Esophagus (tissue), 2 donors: ENCODE measurements around the gene DYRK1B. TPM values are rescaled to one million over a fixed set of nuclear protein-coding genes. Genes with fewer than 3 reads are reported as not detected.

Experiments
- H3K27ac ChIP-seq, 2 donors: one replicate each; pipeline ENCODE4 v1.5.1; 2013; ENCODE audit warnings: low read depth in 2 of 2, mild to moderate bottlenecking in 2 of 2, inconsistent platforms in 1 of 2, low read length in 1 of 2, moderate library complexity in 1 of 2
- H3K27me3 ChIP-seq, 2 donors: one replicate each; pipeline ENCODE4 v1.6.1; 2013; ENCODE audit warnings: low read length in 2 of 2, control low read depth in 1 of 2, mild to moderate bottlenecking in 1 of 2; ENCODE audit not compliant: insufficient read depth in 2 of 2, control insufficient read depth in 1 of 2
- H3K36me3 ChIP-seq, 2 donors: one replicate each; pipeline ENCODE4 v1.6.1; 2013; ENCODE audit warnings: low read length in 1 of 2; ENCODE audit not compliant: control insufficient read depth in 2 of 2, insufficient read depth in 2 of 2
- H3K4me1 ChIP-seq, 2 donors: one replicate each; pipeline ENCODE4 v1.6.1; 2013; ENCODE audit warnings: low read length in 1 of 2; ENCODE audit not compliant: control insufficient read depth in 2 of 2, insufficient read depth in 2 of 2
- H3K4me3 ChIP-seq, 2 donors: one replicate each; pipeline ENCODE4 v1.5.1; 2013; ENCODE audit warnings: low read length in 2 of 2, mild to moderate bottlenecking in 2 of 2, low read depth in 1 of 2, moderate library complexity in 1 of 2
- H3K9me3 ChIP-seq, 2 donors: one replicate each; pipeline ENCODE4 v1.6.1; 2013; ENCODE audit warnings: mild to moderate bottlenecking in 2 of 2, low read depth in 1 of 2, low read length in 1 of 2, moderate library complexity in 1 of 2; ENCODE audit not compliant: control insufficient read depth in 2 of 2, insufficient read depth in 1 of 2
- WGBS, 2 donors: extraction: QIAGEN DNeasy Blood & Tissue Kit; methylation state at CpG; one replicate each; pipeline ENCODE4 v1.1.7; 2013; 5-methylcytosine and 5-hydroxymethylcytosine counted together
- polyA plus RNA-seq, 2 donors: library from polyadenylated mRNA; stranded (reverse); fragments of 200-250 nt; gene quantifications; one replicate each; pipeline ENCODE4 v1.2.3, GENCODE V29; 2013
- donor health status: healthy with polysubstance abuse.
- donor health status: Bipolar disorder and iron deficiency.

The DYRK1B gene
- polyA plus RNA-seq, 2 donors: 6.8 to 13.0 TPM

DNA sequence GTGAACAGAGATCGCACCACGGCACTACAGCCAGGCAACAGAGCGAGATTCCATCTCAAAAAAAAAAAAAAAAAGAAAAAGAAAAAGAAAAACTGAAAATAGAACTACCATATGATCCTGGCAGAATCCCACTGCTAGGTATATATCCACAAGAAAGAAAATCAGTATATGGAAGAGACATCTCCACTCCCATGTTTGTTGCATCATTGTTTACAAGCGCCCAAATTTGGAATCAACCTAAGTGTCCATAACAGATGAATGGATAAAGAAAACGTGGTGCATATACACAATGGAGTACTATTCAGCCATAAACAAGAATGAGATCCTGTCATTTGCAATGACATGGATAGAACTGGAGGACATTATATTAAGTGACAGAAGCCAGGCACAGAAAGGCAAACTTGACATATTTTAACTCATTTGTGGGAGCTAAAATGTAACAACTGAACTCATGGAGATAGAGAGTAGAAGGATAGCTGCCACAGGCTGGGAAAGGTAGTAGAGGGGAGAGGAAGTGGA lies 26.1 kb downstream of the DYRK1B start:
- H3K27ac ChIP-seq: no peak overlapping the region
- 70 to 78% methylated on average over 5 of the region's 5 CpGs for WGBS, 2 donors
- no peaks in the 10 kb centered on the region for H3K36me3 ChIP-seq
- no peaks in the 10 kb centered on the region for H3K4me1 ChIP-seq
- H3K9me3 ChIP-seq: peaks cover 0 to 2% of the 10 kb centered on the region in 2 donors
- no peaks in the 10 kb centered on the region for H3K27me3 ChIP-seq
- H3K4me3 ChIP-seq: no peak overlapping the region

DNA sequence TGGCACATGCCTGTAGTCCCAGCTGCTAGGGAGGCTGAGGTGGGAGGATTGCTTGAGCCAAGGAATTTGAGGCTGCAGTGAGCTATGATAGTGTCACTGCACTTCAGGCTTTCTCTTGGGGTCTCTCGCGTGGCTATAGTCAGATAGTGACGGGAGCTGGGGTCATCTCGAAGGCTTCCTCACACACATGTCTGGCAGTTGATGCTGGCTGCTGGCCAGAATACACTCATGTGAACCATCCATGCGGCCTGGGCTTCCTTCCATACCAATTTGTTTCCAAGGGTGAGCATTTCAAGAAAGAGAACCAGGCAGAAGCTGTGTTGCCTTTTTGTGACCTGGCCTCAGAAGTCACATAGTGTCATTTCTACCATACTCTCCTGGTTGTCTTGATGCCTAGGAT lies 28.9 kb downstream of the DYRK1B start:
- H3K4me1 ChIP-seq: no peaks in the 10 kb centered on the region
- WGBS, 2 donors: 50 to 56% methylated on average over 5 of the region's 5 CpGs

DNA sequence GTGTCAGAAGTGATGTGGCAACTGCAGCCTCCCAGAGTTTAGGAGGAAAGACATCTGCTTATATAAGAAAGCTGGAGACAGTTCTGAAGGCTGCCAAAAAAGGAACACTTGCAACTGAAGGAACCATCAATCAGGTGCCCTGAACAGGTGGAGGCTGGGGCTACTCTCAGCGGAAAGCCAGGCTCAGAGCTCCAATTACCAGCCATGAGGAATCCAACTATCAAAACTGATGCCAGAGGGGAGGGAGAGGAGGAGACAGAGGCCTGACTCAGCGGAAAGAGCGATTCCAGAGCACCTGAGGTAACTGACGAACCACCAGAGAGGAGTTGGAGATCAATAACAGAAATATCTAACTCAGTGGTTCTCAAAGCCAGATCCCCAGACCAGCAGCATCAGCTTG lies 31.0 kb downstream of the DYRK1B start:
- Histone ChIP-seq H3K27ac (no peak overlapping the region), H3K27me3 (no peaks in the 10 kb centered on the region), H3K4me1 (no peaks in the 10 kb centered on the region), H3K9me3 (no peaks in the 10 kb centered on the region), H3K4me3 (no peak overlapping the region), H3K36me3 (no peaks in the 10 kb centered on the region)
- WGBS, 2 donors: 25 to 27% methylated on average over 4 of the region's 4 CpGs

More for the DNA sequence above, 28.9 kb downstream of the DYRK1B start:
- H3K9me3 ChIP-seq: peaks cover 0 to 2% of the 10 kb centered on the region in 2 donors
- H3K27ac ChIP-seq: no peak overlapping the region
- no peaks in the 10 kb centered on the region for H3K36me3 ChIP-seq
- no peak overlapping the region for H3K4me3 ChIP-seq
- no peaks in the 10 kb centered on the region for H3K27me3 ChIP-seq

DNA sequence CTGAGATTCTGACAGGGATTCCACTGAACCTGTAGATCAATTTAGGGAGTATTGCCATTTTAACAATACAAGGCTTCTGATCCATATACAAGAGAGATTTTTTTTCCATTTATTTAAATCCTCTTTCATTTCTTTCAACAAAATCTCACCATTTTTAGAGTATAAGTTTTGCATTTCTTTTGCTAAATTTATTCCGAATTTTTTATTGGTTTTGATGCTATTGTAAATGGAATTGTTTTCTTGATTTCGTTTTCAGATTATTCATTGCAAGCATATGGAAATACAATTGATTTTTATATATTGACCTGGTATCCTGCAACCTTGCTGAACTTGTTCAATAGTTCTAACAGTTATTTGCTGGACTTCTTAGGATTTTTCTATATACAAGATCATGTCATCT lies 36.9 kb downstream of the DYRK1B start:
- Histone ChIP-seq H3K4me1 (no peaks in the 10 kb centered on the region), H3K4me3 (no peak overlapping the region), H3K9me3 (no peaks in the 10 kb centered on the region), H3K36me3 (no peaks in the 10 kb centered on the region), H3K27me3 (no peaks in the 10 kb centered on the region), H3K27ac (no peak overlapping the region)
- 66% methylated on average over 2 of the region's 2 CpGs for WGBS, 2 donors

DNA sequence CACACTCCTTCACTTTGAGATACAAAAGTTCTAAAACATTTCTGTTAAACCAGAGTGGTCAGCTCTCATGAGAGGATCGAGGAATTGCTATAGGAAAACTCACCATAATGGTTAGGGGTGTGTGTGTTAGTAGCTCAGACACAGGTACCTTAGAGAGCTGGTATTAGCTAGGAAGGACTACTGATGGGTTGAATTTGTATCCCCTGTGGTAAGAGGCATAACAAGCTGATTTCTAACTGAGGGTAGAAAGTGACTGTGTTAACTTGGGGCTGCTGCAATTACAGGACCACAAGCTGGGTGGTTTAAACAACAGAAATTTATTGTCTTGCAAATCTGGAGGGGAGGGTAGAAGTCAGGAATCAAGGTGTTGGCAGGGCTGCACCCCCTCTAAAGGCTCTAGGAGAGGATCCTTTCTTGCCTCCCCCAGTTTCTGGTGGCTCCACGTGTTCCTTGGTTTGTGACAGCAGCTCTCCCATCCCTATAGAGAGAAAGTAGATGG lies 37.9 kb downstream of the DYRK1B start:
- no peak overlapping the region for H3K4me3 ChIP-seq
- no peaks in the 10 kb centered on the region for H3K9me3 ChIP-seq
- no peaks in the 10 kb centered on the region for H3K4me1 ChIP-seq
- no peak overlapping the region for H3K27ac ChIP-seq
- no peaks in the 10 kb centered on the region for H3K27me3 ChIP-seq
- WGBS, 2 donors: 26 to 30% methylated on average over 2 of the region's 2 CpGs
- no peaks in the 10 kb centered on the region for H3K36me3 ChIP-seq

DNA sequence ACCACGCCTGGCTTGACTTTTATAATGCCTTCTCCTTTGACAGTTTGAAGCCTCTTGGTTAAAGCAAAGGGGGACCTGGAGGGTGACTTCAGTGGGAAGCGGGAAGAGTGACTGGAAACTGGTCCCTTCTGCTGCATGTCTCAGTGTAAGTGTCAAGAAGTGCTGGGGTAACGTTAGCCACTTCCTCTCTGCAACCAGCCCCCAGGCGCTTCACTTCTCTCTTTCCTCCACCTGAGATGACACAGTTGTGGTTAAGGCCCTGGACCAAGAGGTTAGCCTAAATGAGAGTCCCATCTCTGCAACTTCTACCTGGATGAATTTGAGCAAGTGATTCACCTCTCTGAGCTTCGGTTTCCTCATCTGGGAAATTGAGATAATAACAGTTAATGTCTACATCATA lies 39.0 kb downstream of the DYRK1B start:
- H3K9me3 ChIP-seq: no peaks in the 10 kb centered on the region
- 56 to 65% methylated on average over 5 of the region's 5 CpGs for WGBS, 2 donors
- no peaks in the 10 kb centered on the region for H3K36me3 ChIP-seq
- no peak overlapping the region for H3K27ac ChIP-seq
- no peaks in the 10 kb centered on the region for H3K4me1 ChIP-seq
- H3K4me3 ChIP-seq: no peak overlapping the region
- no peaks in the 10 kb centered on the region for H3K27me3 ChIP-seq

DNA sequence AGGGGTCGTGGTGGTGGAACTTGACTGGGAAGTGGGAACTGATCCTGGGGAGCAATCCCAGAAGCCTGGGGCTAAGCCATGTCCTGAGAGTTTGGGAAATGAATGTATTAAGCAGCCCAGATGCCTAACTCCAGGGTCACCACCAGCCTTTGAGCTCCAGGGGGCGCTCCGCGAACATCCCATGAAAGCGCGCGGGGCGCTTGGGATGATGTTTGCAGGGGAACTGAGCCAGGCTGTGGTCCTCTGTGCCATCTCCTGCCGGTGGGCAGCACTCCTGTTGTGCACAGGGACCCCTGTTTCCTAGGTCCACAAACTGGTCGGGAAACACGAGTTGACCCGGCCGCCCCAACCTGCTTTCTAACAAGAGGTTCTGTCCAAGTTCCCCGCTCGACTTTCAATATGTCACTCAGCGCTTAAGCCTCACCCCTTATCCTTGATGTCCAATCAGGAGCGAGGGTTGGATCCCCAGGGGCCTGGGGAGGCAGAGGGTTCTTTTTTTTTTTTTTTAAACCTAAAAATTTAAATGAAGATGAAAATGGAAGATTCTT lies 40.9 kb downstream of the DYRK1B start:
- no peaks in the 10 kb centered on the region for H3K27me3 ChIP-seq
- WGBS, 2 donors: 0 to 1% methylated on average over 17 of the region's 17 CpGs
- peak overlapping the region; percentile 33 to 47 for H3K4me3 ChIP-seq
- H3K27ac ChIP-seq: no peak overlapping the region
- H3K36me3 ChIP-seq: no peaks in the 10 kb centered on the region
- no peaks in the 10 kb centered on the region for H3K9me3 ChIP-seq
- H3K4me1 ChIP-seq: no peaks in the 10 kb centered on the region

DNA sequence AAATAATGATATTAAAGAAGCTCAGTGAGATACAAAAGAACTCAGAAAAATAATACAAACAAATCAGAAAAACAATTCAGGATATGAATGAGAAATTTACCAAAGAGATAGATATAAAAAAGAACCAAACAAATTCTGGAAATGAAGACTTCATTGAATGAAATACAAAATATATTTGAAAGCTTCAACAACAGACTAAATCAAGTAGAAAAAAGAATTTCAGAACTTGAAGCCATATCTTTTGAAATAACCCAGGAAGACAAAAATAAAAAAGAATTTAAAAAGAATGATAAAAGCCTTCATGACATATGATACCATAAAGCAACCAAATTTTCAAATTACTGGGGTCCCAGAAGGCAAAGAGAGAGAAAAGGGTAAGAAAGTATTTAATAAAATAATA lies 45.7 kb downstream of the DYRK1B start:
- Histone ChIP-seq H3K27ac (no peak overlapping the region), H3K36me3 (peaks cover 0 to 4% of the 10 kb centered on the region in 2 donors), H3K4me1 (no peaks in the 10 kb centered on the region), H3K27me3 (no peaks in the 10 kb centered on the region), H3K4me3 (no peak overlapping the region), H3K9me3 (peaks cover 5 to 6% of the 10 kb centered on the region in 2 donors)

DNA sequence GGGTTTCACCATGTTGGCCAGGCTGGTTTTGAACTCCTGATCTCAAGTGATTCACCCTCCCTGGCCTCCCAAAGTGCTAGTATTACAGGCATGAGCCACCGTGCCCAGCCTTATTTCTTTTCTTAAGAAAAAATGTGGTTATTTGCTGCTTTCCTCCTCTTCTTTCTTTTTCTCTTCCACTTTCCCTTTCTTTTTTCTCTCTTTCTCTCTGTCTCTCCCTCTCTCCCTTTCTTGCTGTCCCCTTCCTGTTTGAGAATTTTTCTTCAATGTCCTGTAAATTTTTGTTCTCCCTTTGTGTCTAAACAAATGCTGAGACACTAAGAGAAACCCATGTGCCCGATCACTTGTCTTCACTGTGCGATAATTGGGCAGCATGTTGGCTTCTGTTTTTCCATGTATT lies 53.1 kb downstream of the DYRK1B start:
- Histone ChIP-seq H3K4me3 (no peak overlapping the region), H3K27me3 (peaks cover 0 to 4% of the 10 kb centered on the region in 2 donors), H3K27ac (no peak overlapping the region), H3K36me3 (no peaks in the 10 kb centered on the region), H3K4me1 (no peaks in the 10 kb centered on the region), H3K9me3 (no peaks in the 10 kb centered on the region)
- 83 to 88% methylated on average over 3 of the region's 3 CpGs for WGBS, 2 donors

DNA sequence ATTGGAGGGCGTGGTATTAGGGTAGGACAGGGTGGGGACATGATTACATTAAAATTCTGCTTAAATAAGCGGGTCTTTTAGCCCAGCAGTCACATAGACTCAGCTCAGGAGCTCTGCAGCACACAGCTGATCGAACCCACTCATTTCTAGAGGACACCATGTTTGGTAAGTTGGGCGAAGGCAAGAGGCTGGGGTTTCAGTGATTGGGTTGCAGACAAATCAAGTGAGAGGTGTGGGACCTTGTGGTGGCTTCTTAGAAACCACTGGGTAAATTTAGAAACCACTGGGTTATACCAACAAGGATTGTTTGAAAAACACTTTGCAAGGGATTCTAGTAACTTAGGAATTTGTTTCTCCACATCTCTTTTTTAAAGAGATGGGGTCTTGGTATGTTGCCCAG lies 55.2 kb downstream of the DYRK1B start, which contains the start of gene LEUTX:
TSS of gene LEUTX (plus strand) at position 92 of the 400 bp plus-strand sequence. CDS start at position 159, 67 bp downstream.
- Histone ChIP-seq H3K9me3 (no peaks in the 10 kb centered on the region), H3K36me3 (no peaks in the 10 kb centered on the region), H3K4me3 (no peak within 1 kb of the TSS), H3K27ac (no peak within 1 kb of the TSS), H3K27me3 (peaks cover 2 to 4% of the 10 kb centered on the region in 2 donors), H3K4me1 (no peaks in the 10 kb centered on the region)
- WGBS, 2 donors: 63 to 73% methylated on average over 4 of the region's 4 CpGs
